Gastroesophageal sphincter (tissue), 4 donors: ENCODE results near the gene VCL. TPM values are rescaled to one million over a fixed set of nuclear protein-coding genes. Genes with fewer than 3 reads are reported as not detected.
"Not testable (repeated sequence)": the region's sequence is repeated elsewhere in the genome, so short reads cannot be mapped to it uniquely, and the experiment has no call there.

Experiments used
- ATAC-seq: fragments of 150-250 bp; one replicate; pipeline ENCODE4 v1.9.1; 2016; ENCODE audit warnings: mild to moderate bottlenecking, moderate library complexity
- H3K27ac ChIP-seq, 4 donors: fragments of 200-600 bp; sonication (generic) in 3 of 4; 1 replicate in 3 of 4; 2 replicates in 1 of 4; pipeline ENCODE4 v1.5.1; 2016 to 2019
- H3K27me3 ChIP-seq: fragments of 200-600 bp; sonication (generic); one replicate; pipeline ENCODE4 v1.5.1; 2019
- H3K36me3 ChIP-seq, 2 donors: fragments of 200-600 bp; sonication (generic); one replicate each; pipeline ENCODE4 v1.5.1; 2019; ENCODE audit warnings: control low read depth in 1 of 2
- H3K4me1 ChIP-seq, 3 donors: fragments of 200-600 bp; sonication (generic); 1 replicate in 2 of 3; 2 replicates in 1 of 3; pipeline ENCODE4 v1.5.1; 2016 to 2019; ENCODE audit warnings: control low read depth in 2 of 3
- H3K4me3 ChIP-seq, 2 donors: fragments of 200-600 bp; sonication (generic); one replicate each; pipeline ENCODE4 v1.5.1; 2019; ENCODE audit warnings: mild to moderate bottlenecking in 1 of 2, moderate library complexity in 1 of 2
- H3K9me3 ChIP-seq, 3 donors: fragments of 200-600 bp; sonication (generic); one replicate each; pipeline ENCODE4 v1.5.1; 2017 to 2019; ENCODE audit warnings: control low read depth in 2 of 3
- EP300 ChIP-seq: sonication (generic); formaldehyde crosslinking; IDR thresholded peaks from one replicate; pipeline ENCODE4 v1.6.1; 2017; ENCODE audit warnings: antibody characterized with exemption, mild to moderate bottlenecking
- POLR2A ChIP-seq, 2 donors: fragments of 450-650 bp; IDR thresholded peaks; one replicate each; pipeline ENCODE4 v1.6.1; 2017; ENCODE audit warnings: antibody characterized with exemption in 2 of 2, mild to moderate bottlenecking in 2 of 2, moderate library complexity in 1 of 2
- POLR2AphosphoS5 ChIP-seq: sonication (generic); formaldehyde crosslinking; IDR thresholded peaks from one replicate; pipeline ENCODE4 v1.6.1; 2017; ENCODE audit warnings: antibody characterized with exemption
- WGBS, 2 donors: methylation state at CpG; one replicate each; pipeline ENCODE4 v1.1.5; 2018; ENCODE audit warnings: low coverage in 1 of 2; 5-methylcytosine and 5-hydroxymethylcytosine counted together
- total RNA-seq, 4 donors: library from RNA; depleted of rRNA; stranded (reverse); fragments of >200 nt; gene quantifications; one replicate each; pipeline ENCODE4 v1.1.0, GENCODE V29; 2016
- TF ChIP-seq, protein P1 (sequence below), 4 experiments: fragments of 200-600 bp in 2 of 4; fragments of 450-650 bp in 2 of 4; sonication (generic) in 1 of 4; IDR thresholded peaks; one replicate each; pipeline ENCODE4 v1.5.1; 2017 to 2019; ENCODE audit warnings: antibody characterized with exemption in 4 of 4, mild to moderate bottlenecking in 2 of 4, moderate library complexity in 2 of 4

VCL gene
- total RNA-seq, 4 donors from 2014 or later: 433 to 615 (median 440) TPM

DNA sequence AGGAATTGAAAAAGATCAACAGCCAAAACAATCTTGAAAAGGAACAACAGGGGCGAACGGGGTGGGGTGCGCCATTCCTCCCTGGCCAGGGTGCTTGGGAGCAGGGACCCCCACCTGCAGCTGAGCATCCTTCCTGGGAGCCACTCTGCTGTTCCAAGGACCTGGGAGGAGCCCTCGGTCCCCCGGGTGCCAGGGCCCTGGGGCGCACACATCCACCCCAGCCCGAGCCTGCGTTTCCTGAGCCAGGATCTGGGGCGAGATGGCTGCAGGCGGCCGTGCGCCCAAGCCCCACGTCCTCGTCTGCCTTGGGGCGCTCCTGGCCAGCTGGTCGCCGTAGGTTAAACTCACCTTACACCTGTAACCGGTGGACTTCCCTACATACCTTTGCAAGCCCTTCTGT is 142.1 kb downstream of the VCL start:
- peaks cover 0 to 30% (median 4%) of the 10 kb centered on the region in 3 donors for H3K4me1 ChIP-seq
- ATAC-seq: no peak
- WGBS, 2 donors: 100% methylated on average over 1 to 6 of the region's 18 CpGs

DNA sequence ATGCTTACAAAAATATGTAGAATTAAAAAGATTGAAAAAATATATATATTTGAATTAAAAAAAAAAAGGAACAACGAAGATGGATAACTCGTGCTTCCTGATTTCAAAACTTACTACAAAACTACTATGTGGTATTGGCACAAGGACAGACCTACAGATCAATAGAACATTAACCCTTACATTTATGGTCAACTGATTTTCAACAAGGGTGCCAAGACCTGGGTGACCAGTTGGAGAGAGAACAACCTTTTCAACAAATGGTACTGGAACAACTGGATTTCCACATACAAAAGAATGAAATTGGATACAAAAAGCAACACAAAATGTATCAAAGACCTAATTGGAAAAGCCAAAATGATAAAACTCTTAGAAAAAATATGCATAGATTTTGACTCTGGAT is 142.6 kb downstream of the VCL start:
- Histone ChIP-seq H3K9me3 (no peaks in the 10 kb centered on the region), H3K4me1 (peaks cover 0 to 36% (median 4%) of the 10 kb centered on the region in 3 donors), H3K4me3 (no peak overlapping the region), H3K27me3 (no peaks in the 10 kb centered on the region), H3K36me3 (peaks cover 10 to 39% of the 10 kb centered on the region in 2 donors), H3K27ac (no peak overlapping the region)
- TF ChIP-seq, protein P1, sequence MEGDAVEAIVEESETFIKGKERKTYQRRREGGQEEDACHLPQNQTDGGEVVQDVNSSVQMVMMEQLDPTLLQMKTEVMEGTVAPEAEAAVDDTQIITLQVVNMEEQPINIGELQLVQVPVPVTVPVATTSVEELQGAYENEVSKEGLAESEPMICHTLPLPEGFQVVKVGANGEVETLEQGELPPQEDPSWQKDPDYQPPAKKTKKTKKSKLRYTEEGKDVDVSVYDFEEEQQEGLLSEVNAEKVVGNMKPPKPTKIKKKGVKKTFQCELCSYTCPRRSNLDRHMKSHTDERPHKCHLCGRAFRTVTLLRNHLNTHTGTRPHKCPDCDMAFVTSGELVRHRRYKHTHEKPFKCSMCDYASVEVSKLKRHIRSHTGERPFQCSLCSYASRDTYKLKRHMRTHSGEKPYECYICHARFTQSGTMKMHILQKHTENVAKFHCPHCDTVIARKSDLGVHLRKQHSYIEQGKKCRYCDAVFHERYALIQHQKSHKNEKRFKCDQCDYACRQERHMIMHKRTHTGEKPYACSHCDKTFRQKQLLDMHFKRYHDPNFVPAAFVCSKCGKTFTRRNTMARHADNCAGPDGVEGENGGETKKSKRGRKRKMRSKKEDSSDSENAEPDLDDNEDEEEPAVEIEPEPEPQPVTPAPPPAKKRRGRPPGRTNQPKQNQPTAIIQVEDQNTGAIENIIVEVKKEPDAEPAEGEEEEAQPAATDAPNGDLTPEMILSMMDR (IDR thresholded peaks at IDR 0.05): no peak
- TF ChIP-seq EP300: no peak
- no peak for TF ChIP-seq POLR2AphosphoS5
- no peak for TF ChIP-seq POLR2A (IDR thresholded peaks at IDR 0.05)
- WGBS, 2 donors: 76% methylated on average over 2 of the region's 2 CpGs; no CpG with 5 or more reads in 1 of the 2 donors
- no peak for ATAC-seq

More for the DNA sequence above, 142.1 kb downstream of the VCL start:
- H3K27ac ChIP-seq: no peak overlapping the region
- H3K4me3 ChIP-seq: no peak overlapping the region
- TF ChIP-seq POLR2A (IDR thresholded peaks at IDR 0.05) (no peak), POLR2AphosphoS5 (no peak), EP300 (no peak)
- TF ChIP-seq, protein P1 (IDR thresholded peaks at IDR 0.05): no peak
- H3K27me3 ChIP-seq: no peaks in the 10 kb centered on the region
- peaks cover 10 to 44% of the 10 kb centered on the region in 2 donors for H3K36me3 ChIP-seq
- H3K9me3 ChIP-seq: no peaks in the 10 kb centered on the region

DNA sequence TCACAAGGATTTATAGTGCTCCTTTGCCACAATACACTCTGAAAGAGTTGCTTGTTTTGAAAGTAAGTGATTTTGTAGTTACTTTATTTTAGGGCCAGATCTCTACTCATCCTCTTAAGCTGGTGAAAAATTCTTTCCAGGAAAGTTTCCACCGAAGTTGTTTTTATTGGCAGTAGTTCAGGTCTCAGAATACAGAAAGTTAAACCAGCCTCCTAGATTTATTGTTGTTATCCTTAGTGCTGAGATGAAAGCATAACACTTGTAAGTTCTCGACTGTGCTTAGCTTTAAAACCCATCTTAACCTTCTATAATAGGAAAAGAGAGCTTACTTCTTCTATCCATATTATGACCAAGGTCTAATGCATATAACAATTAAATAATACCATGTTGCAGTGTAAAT is 147.2 kb downstream of the VCL start:
- peak; percentile 61 for ATAC-seq

DNA sequence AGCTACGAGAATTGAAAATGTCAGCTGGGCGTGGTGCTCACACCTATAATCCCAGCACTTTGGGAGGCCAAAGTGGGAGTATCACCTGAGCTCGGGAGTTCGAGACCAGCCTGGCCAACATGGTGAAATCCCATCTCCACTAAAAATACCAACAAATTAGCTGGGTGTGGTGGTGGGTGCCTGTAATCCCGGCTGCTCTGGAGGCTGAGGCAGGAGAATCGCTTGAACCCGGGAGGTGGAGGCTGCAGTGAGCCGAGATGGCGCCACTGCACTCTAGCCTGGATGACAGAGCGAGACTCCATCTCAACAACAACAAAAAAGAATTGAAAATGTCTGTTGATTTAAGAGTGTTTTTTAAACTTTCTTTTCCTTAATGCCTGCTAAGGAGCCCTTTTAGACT is 149.1 kb downstream of the VCL start:
- not testable (repeated sequence) for ATAC-seq, H3K36me3 ChIP-seq, H3K9me3 ChIP-seq, H3K27ac ChIP-seq, H3K4me3 ChIP-seq, H3K27me3 ChIP-seq
- WGBS, 2 donors: 89 to 95% methylated on average over 4 to 8 of the region's 10 CpGs
- H3K4me1 ChIP-seq: peaks cover 5 to 89% (median 11%) of the 10 kb centered on the region in 3 donors

More for the DNA sequence above, 147.2 kb downstream of the VCL start:
- peaks cover 0 to 10% of the 10 kb centered on the region in 2 donors for H3K36me3 ChIP-seq
- H3K27ac ChIP-seq: peak overlapping the region in 3 of 4 donors; percentile 41 to 51 (median 50)
- H3K4me1 ChIP-seq: peaks cover 5 to 82% (median 10%) of the 10 kb centered on the region in 3 donors
- no peaks in the 10 kb centered on the region for H3K27me3 ChIP-seq
- WGBS, 2 donors: 5 to 7% methylated on average over 2 of the region's 2 CpGs
- peak; percentile 67 for TF ChIP-seq POLR2AphosphoS5
- TF ChIP-seq POLR2A (IDR thresholded peaks at IDR 0.05): no peak
- no peaks in the 10 kb centered on the region for H3K9me3 ChIP-seq
- H3K4me3 ChIP-seq: no peak overlapping the region

DNA sequence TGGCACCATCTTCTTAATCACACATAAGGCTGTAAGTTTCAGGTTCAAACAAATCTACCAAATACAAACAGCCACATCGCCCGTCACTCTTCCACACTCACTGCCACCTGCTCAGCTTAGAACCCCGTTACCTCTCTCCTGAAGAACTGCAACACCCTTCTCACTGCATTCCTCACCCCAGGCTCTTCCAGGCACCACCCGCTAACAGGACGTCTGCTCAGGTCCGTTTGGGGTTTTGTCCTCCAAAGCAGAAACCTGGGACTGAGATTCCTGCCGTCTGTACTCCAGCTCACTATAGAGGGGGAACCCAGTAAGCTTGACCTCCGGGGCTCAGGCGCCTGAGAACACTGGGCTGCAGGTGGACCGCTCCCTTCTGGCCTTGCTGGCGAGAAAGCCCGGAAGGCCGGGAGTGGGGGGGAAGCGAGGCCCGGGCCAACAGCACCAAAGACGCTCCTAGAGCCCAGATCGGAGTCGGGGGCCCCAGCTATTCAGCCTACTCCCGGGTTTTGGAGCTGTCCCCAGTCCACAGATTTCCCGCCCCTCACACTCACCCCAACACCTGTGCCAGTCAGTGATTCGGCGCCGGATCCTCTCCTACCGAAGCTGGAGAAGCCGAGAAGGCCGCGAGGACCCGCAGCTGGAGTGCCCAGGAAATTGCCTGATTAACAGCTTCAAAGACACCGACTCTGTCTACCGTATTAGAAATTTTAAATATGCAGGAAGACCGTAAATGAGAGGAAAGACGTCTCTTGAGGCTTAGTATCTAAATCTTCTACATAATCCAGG is 152.5 kb downstream of the VCL start, which contains the start of gene AP3M1:
AP3M1 (minus strand) TSS at position 625 of the 786 bp plus-strand sequence. CDS start 12,449 bp downstream, outside the sequence.
- H3K4me1 ChIP-seq: peaks cover 5 to 81% (median 12%) of the 10 kb centered on the region in 3 donors
- H3K36me3 ChIP-seq: peaks cover 0 to 9% of the 10 kb centered on the region in 2 donors
- peak within 1 kb of the TSS; percentile 77 to 92 for H3K4me3 ChIP-seq
- H3K27me3 ChIP-seq: no peaks in the 10 kb centered on the region
- 0% methylated on average over 1 to 4 of the region's 32 CpGs for WGBS, 2 donors
- ATAC-seq: peak; percentile 80
- H3K9me3 ChIP-seq: no peaks in the 10 kb centered on the region
- peak within 1 kb of the TSS; percentile 84 to 95 (median 92) for H3K27ac ChIP-seq
- TF ChIP-seq, protein P1 (IDR thresholded peaks at IDR 0.05): no peak
- TF ChIP-seq POLR2AphosphoS5: no peak
- TF ChIP-seq EP300: no peak
- no peak for TF ChIP-seq POLR2A (IDR thresholded peaks at IDR 0.05)
